K562 (cell line): Measurements from ENCODE around the gene ASS1. TPM values are rescaled to one million over a fixed set of nuclear protein-coding genes. Genes with fewer than 3 reads are reported as not detected.
A peak's percentile ranks its signal among the peaks of the same experiment; 100 is the strongest.

ENCODE experiments used
- ATAC-seq: fragments of 200-7000 bp; cut with Tn5 transposase; 3 replicates; pipeline ENCODE4 v1.9.1; 2020; ENCODE audit warnings: moderate library complexity
- BruUV-seq: library from RNA; stranded (reverse); fragments of 400-500 nt; replicated peaks from 2 replicates; lab custom pipeline; 2021; lab: Mats Ljungman, UMichigan
- CTCF ChIA-PET: fragments of 300-600 bp; formaldehyde crosslinking; extraction: SDS; loops from one replicate; lab custom pipeline; 2021; ENCODE audit warnings: low intra/inter-chr PET ratio; lab: Yijun Ruan, JAX
- POLR2A ChIA-PET: fragments of 300-600, 350-650 bp; sonication (Branson Sonifier 250); formaldehyde crosslinking; extraction: SDS; loops from one replicate; lab custom pipeline; 2021; ENCODE audit warnings: antibody characterized with exemption, inconsistent platforms; lab: Yijun Ruan, JAX
- DNase-seq, 4 experiments: peaks; one replicate each; pipeline versions ENCODE4 v3.0.0 to v3.0.0-alpha.2; 2011 to 2018; ENCODE audit warnings: low spot score in 3 of 4, mixed read lengths in 3 of 4; ENCODE audit errors: extremely low read depth in 1 of 4
- FAIRE-seq: peaks from 2 replicates; lab custom pipeline; 2011; peaks lifted over from hg19 to GRCh38; lab: Jason Lieb, UNC
- H2AFZ ChIP-seq: 2 replicates; pipeline ENCODE4 v1.6.0; 2011; ENCODE audit warnings: low read depth, low read length, control low read depth, inconsistent platforms
- H3K27ac ChIP-seq: fragments of 200-600 bp; 3 replicates; pipeline ENCODE4 v1.8.0; 2011; ENCODE audit warnings: low read depth, mild to moderate bottlenecking, control low read depth, inconsistent platforms, low read length, moderate library complexity, mixed read lengths; ENCODE audit errors: extremely low read depth
- H3K27me3 ChIP-seq, 2 experiments: fragments of 300-600 bp in 1 of 2; 2 replicates in 1 of 2; 3 replicates in 1 of 2; pipeline versions ENCODE4 v1.6.0 to v1.8.0; 2011; ENCODE audit warnings: inconsistent platforms in 2 of 2, low read length in 2 of 2, mild to moderate bottlenecking in 1 of 2, mixed read lengths in 1 of 2, moderate library complexity in 1 of 2; ENCODE audit not compliant: control insufficient read depth in 2 of 2, insufficient read depth in 2 of 2
- H3K36me3 ChIP-seq: fragments of 300-600 bp; 3 replicates; pipeline ENCODE4 v1.8.0; 2011; ENCODE audit warnings: mild to moderate bottlenecking, low read length, inconsistent platforms; ENCODE audit not compliant: control insufficient read depth, insufficient read depth
- H3K4me1 ChIP-seq, 2 experiments: fragments of 200-600 bp in 1 of 2; replicated peaks in 1 of 2; 2 replicates in 1 of 2; 3 replicates in 1 of 2; pipeline versions ENCODE4 v1.5.1 to v1.8.0; 2011; ENCODE audit warnings: inconsistent platforms in 2 of 2, low read length in 2 of 2, mild to moderate bottlenecking in 1 of 2, mixed read lengths in 1 of 2, moderate library complexity in 1 of 2; ENCODE audit not compliant: control insufficient read depth in 2 of 2, insufficient read depth in 2 of 2
- H3K4me2 ChIP-seq: 2 replicates; pipeline ENCODE4 v1.6.1; 2011; ENCODE audit warnings: low read length, control low read depth, inconsistent platforms, mixed read lengths; ENCODE audit not compliant: insufficient read depth
- H3K4me3 ChIP-seq: fragments of 200-600 bp; sonication (generic), shearing (Covaris generic); 2 replicates; pipeline ENCODE4 v1.5.1; 2016; ENCODE audit warnings: control low read depth, inconsistent platforms
- H3K79me2 ChIP-seq: fragments of 200-600 bp; 3 replicates; pipeline ENCODE4 v1.8.0; 2011; ENCODE audit warnings: low read length, inconsistent platforms; ENCODE audit not compliant: control insufficient read depth, insufficient read depth
- H3K9ac ChIP-seq, 2 experiments: 2 replicates each; pipeline versions ENCODE4 v1.6.0 to v1.6.1; 2011; ENCODE audit warnings: low read depth in 2 of 2, low read length in 2 of 2, control low read depth in 1 of 2, inconsistent platforms in 1 of 2, mild to moderate bottlenecking in 1 of 2, mixed read lengths in 1 of 2; ENCODE audit not compliant: insufficient read depth in 1 of 2
- H3K9me1 ChIP-seq: one replicate; pipeline ENCODE4 v1.6.0; 2011; ENCODE audit warnings: inconsistent platforms, mild to moderate bottlenecking, low read length, moderate library complexity; ENCODE audit not compliant: control insufficient read depth, insufficient read depth
- H3K9me3 ChIP-seq: replicated peaks from 2 replicates; pipeline ENCODE4 v1.5.1; 2011; ENCODE audit warnings: low read depth, low read length, inconsistent platforms; ENCODE audit not compliant: control insufficient read depth, insufficient read depth
- H4K20me1 ChIP-seq: replicated peaks from 2 replicates; pipeline ENCODE4 v1.6.1; 2011; ENCODE audit warnings: low read length, inconsistent platforms, mixed read lengths; ENCODE audit not compliant: control insufficient read depth, insufficient read depth
- ADNP ChIP-seq: fragments of 200-800 bp; sonication (Bioruptor generic); IDR thresholded peaks from 2 replicates; pipeline ENCODE4 v1.6.1; 2016; ENCODE audit warnings: missing genetic modification characterization, missing compliant biosample characterization
- ZBTB33 ChIP-seq: sonication (generic); formaldehyde crosslinking; IDR thresholded peaks from 2 replicates; pipeline ENCODE4 v1.8.1; 2023; ENCODE audit warnings: mild to moderate bottlenecking, missing genetic modification reagents
- WGBS: fragments of 100-300 bp; shearing (Covaris generic); methylation state at CpG from one replicate; pipeline ENCODE4 v1.1.6; 2016; ENCODE audit warnings: low coverage, mixed read lengths; ENCODE audit not compliant: insufficient coverage; ENCODE audit errors: missing lambda C conversion rate; 5-methylcytosine and 5-hydroxymethylcytosine counted together
- in situ Hi-C: fragments of 300-500 bp; cut with MboI; formaldehyde crosslinking; loops from 4 replicates; pipeline ENCODE4 v1.15.0; 2018; ENCODE audit warnings: inconsistent platforms, mixed read lengths
- intact Hi-C: fragments of 100-400 bp; cut with micrococcal nuclease; formaldehyde crosslinking; loops from 2 replicates; pipeline ENCODE4 v1.14.2; 2022
- polyA plus RNA-seq, 8 experiments: library from polyadenylated mRNA; depleted of rRNA in 4 of 8; stranded (reverse) in 5 of 8; unstranded in 3 of 8; fragments of >200 nt; fragmentation: Nextera tagmentation in 2 of 8; fragmentation: Illumina TruSeq in 1 of 8; extraction: Ambion mirVana in 2 of 8; extraction: Trizol in 1 of 8; gene quantifications; 2 replicates each; pipeline versions ENCODE4 v1.2.1 to v1.2.3, GENCODE V29; 2011 to 2014; ENCODE audit warnings: inconsistent platforms in 1 of 8, missing spikeins in 1 of 8
- total RNA-seq, 7 experiments: library from RNA; depleted of rRNA in 6 of 7; stranded (reverse); fragments of >200 nt in 6 of 7; fragmentation: Illumina TruSeq in 2 of 7; extraction: Trizol in 2 of 7; gene quantifications; 2 replicates each; pipeline versions ENCODE4 v1.2.1 to v1.2.3, GENCODE V29; 2011 to 2021; ENCODE audit warnings: low replicate concordance in 1 of 7

ASS1 gene
- total and polyA plus RNA-seq, 9 of the 15 experiments (the other 6 are each of a cell fraction or from before 2014, with no cell fraction given), result 1.5 to 5.7 (median 3.7) TPM

DNA sequence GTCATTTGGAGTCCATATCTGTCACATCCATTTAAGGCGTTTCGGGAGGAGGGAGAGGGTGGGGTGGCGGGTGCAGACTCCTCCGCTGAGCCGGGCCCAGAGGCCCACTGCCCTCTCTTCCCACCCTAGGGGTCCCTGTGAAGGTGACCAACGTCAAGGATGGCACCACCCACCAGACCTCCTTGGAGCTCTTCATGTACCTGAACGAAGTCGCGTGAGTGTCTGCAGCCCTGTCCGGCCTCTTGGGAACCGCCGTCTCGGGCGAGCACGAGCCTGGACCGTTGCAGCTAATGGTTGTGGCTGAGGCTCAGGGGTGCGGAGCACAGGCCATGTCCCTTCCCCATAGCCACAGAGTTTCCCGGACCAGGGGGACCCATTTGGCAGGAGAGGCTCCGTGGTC lies 34.8 kb downstream of the ASS1 start:
- Histone ChIP-seq H3K36me3 (no peaks in the 10 kb centered on the region), H3K4me2 (no peak overlapping the region), H3K4me3 (no peak overlapping the region), H3K9ac (no peak overlapping the region), H3K27me3 (peaks cover 3 to 26% of the 10 kb centered on the region in 2 experiments; a peak in 2 of 5 replicates), H3K79me2 (no peaks in the 10 kb centered on the region), H4K20me1 (0 out of 2 replicates have a peak, but pooled peaks cover 9% of the 10 kb centered on the region), H3K27ac (no peak overlapping the region), H2AFZ (no peak overlapping the region), H3K9me1 (no peaks in the 10 kb centered on the region), H3K4me1 (peaks cover 0 to 30% of the 10 kb centered on the region in 2 experiments; a peak in 3 of 5 replicates), H3K9me3 (no peaks in the 10 kb centered on the region)
- in situ Hi-C loops, result no loop called here
- FAIRE-seq (no peak), DNase-seq (no peak), ATAC-seq (no peak)
- CTCF ChIA-PET, result interaction anchor here (0.7 kb wide), 1 partner anchor 14 kb away, joined by 3 read pairs; no protein-coding TSS in a partner anchor
- BruUV-seq, result no TSS peak
- intact Hi-C loops, result no loop called here
- WGBS, result 76% methylated on average over 11 of the region's 19 CpGs
- POLR2A ChIA-PET, result interaction anchor here (0.7 kb wide), 1 partner anchor 52 kb away, joined by 4 read pairs; no protein-coding TSS in a partner anchor
- TF ChIP-seq ADNP (tag) (no peak), ZBTB33 (peak; percentile 64; the same call in 1 of the 2 replicates)
